Bronchial epithelial cell (primary cell): ENCODE results near the gene STK32B. TPM values are rescaled to one million over a fixed set of nuclear protein-coding genes. Genes with fewer than 3 reads are reported as not detected.

ENCODE experiments used
- DNase-seq: peaks from one replicate; pipeline ENCODE4 v3.0.0-alpha.2; 2010; ENCODE audit warnings: low read depth
- FAIRE-seq: peaks from 2 replicates; lab custom pipeline; 2011; peaks lifted over from hg19 to GRCh38; lab: Jason Lieb, UNC
- H3K27me3 ChIP-seq: 2 replicates; pipeline ENCODE4 v1.5.1; 2011; ENCODE audit warnings: low read length; ENCODE audit not compliant: control insufficient read depth, insufficient read depth
- H3K36me3 ChIP-seq: 2 replicates; pipeline ENCODE4 v1.5.1; 2011; ENCODE audit warnings: low read length; ENCODE audit not compliant: control insufficient read depth, insufficient read depth
- H3K4me3 ChIP-seq: 2 replicates; pipeline ENCODE4 v1.5.1; 2011; ENCODE audit warnings: mild to moderate bottlenecking, low read depth, low read length, control low read depth
- CTCF ChIP-seq: IDR thresholded peaks from 2 replicates; pipeline ENCODE4 v1.5.1; 2011; ENCODE audit warnings: mild to moderate bottlenecking, moderate library complexity, low read length, control low read depth, inconsistent platforms; ENCODE audit not compliant: insufficient read depth, severe bottlenecking
- total RNA-seq: library from RNA; depleted of rRNA; stranded (reverse); fragments of >200 nt; gene quantifications from 2 replicates; pipeline ENCODE4 v1.2.1, GENCODE V29; 2014

Gene STK32B
- total RNA-seq, 1 donor from 2014 or later: under 0.01 TPM

- Histone ChIP-seq H3K27me3 (no peaks in the 10 kb centered on the region), H3K4me3 (no peak overlapping the region), H3K36me3 (no peaks in the 10 kb centered on the region)
- FAIRE-seq (no peak), DNase-seq (no peak)
- TF ChIP-seq CTCF: no peak
These were observed 133.3 kb downstream of the STK32B start for GRCh38 chr4:5184606-5185005.

GRCh38 chr4:5185551-5185950, 134.3 kb downstream of the STK32B start:
- Histone ChIP-seq H3K27me3 (no peaks in the 10 kb centered on the region), H3K36me3 (no peaks in the 10 kb centered on the region), H3K4me3 (no peak overlapping the region)
- TF ChIP-seq CTCF: no peak
- DNase-seq (no peak), FAIRE-seq (no peak)

- Histone ChIP-seq H3K4me3 (no peak overlapping the region), H3K27me3 (no peaks in the 10 kb centered on the region), H3K36me3 (no peaks in the 10 kb centered on the region)
- FAIRE-seq (no peak), DNase-seq (no peak)
- TF ChIP-seq CTCF: no peak
These were observed 135.2 kb downstream of the STK32B start for GRCh38 chr4:5186271-5187064.

- no peaks in the 10 kb centered on the region for H3K36me3 ChIP-seq
- FAIRE-seq: no peak
- no peaks in the 10 kb centered on the region for H3K27me3 ChIP-seq
- no peak for DNase-seq
- no peak for TF ChIP-seq CTCF
- no peak overlapping the region for H3K4me3 ChIP-seq
These were observed 136.8 kb downstream of the STK32B start for GRCh38 chr4:5188130-5188529.

- H3K36me3 ChIP-seq: no peaks in the 10 kb centered on the region
- no peaks in the 10 kb centered on the region for H3K27me3 ChIP-seq
- no peak for TF ChIP-seq CTCF
- no peak overlapping the region for H3K4me3 ChIP-seq
- DNase-seq (no peak), FAIRE-seq (no peak)
These were observed 140.6 kb downstream of the STK32B start for GRCh38 chr4:5191831-5192230.

GRCh38 chr4:5192271-5192670, 141.0 kb downstream of the STK32B start:
- no peak for TF ChIP-seq CTCF
- no peaks in the 10 kb centered on the region for H3K27me3 ChIP-seq
- H3K36me3 ChIP-seq: no peaks in the 10 kb centered on the region
- FAIRE-seq (no peak), DNase-seq (no peak)
- H3K4me3 ChIP-seq: no peak overlapping the region
